HUES6 (cell line): ENCODE measurements around the gene HINT1.
"Not testable (repeated sequence)": the region's sequence is repeated elsewhere in the genome, so short reads cannot be mapped to it uniquely, and the experiment has no call there.

ENCODE experiments used
- H3K27ac ChIP-seq: 2 replicates; pipeline ENCODE4 v1.7.0; 2013; ENCODE audit warnings: low read depth, mild to moderate bottlenecking, low read length, inconsistent platforms
- H3K27me3 ChIP-seq: 2 replicates; pipeline ENCODE4 v1.6.1; 2013; ENCODE audit warnings: low read length; ENCODE audit not compliant: control insufficient read depth, insufficient read depth
- H3K36me3 ChIP-seq: 2 replicates; pipeline ENCODE4 v1.6.1; 2013; ENCODE audit warnings: low read length; ENCODE audit not compliant: control insufficient read depth, insufficient read depth
- H3K4me1 ChIP-seq: 2 replicates; pipeline ENCODE4 v1.6.1; 2013; ENCODE audit warnings: low read length; ENCODE audit not compliant: control insufficient read depth, insufficient read depth
- H3K4me3 ChIP-seq: 2 replicates; pipeline ENCODE4 v1.5.1; 2013; ENCODE audit warnings: low read depth, low read length
- H3K9ac ChIP-seq: one replicate; pipeline ENCODE4 v1.6.1; 2013; ENCODE audit warnings: mild to moderate bottlenecking, low read length
- H3K9me3 ChIP-seq: 2 replicates; pipeline ENCODE4 v1.6.1; 2013; ENCODE audit warnings: low read depth, low read length; ENCODE audit not compliant: control insufficient read depth, insufficient read depth

HINT1 gene

GRCh38 chr5:131148835-131149234 is 16.2 kb downstream of the HINT1 start:
- no peaks in the 10 kb centered on the region for H3K4me1 ChIP-seq
- no peak overlapping the region for H3K9ac ChIP-seq
- H3K4me3 ChIP-seq = no peak overlapping the region
- no peak overlapping the region for H3K27ac ChIP-seq
- H3K9me3 ChIP-seq = no peaks in the 10 kb centered on the region
- H3K27me3 ChIP-seq = no peaks in the 10 kb centered on the region
- H3K36me3 ChIP-seq = no peaks in the 10 kb centered on the region

- Histone ChIP-seq H3K4me3 (no peak overlapping the region), H3K4me1 (no peaks in the 10 kb centered on the region), H3K27ac (no peak overlapping the region), H3K27me3 (no peaks in the 10 kb centered on the region), H3K36me3 (no peaks in the 10 kb centered on the region), H3K9me3 (no peaks in the 10 kb centered on the region), H3K9ac (no peak overlapping the region)
Measured at GRCh38 chr5:131147258-131147657, 17.8 kb downstream of the HINT1 start.

GRCh38 chr5:131142970-131143617 is 22.0 kb downstream of the HINT1 start:
- no peak overlapping the region for H3K27ac ChIP-seq
- peaks cover 14% of the 10 kb centered on the region for H3K9me3 ChIP-seq
- H3K27me3 ChIP-seq = no peaks in the 10 kb centered on the region
- no peak overlapping the region for H3K9ac ChIP-seq
- no peaks in the 10 kb centered on the region for H3K36me3 ChIP-seq
- H3K4me3 ChIP-seq = no peak overlapping the region
- H3K4me1 ChIP-seq = no peaks in the 10 kb centered on the region

DNA sequence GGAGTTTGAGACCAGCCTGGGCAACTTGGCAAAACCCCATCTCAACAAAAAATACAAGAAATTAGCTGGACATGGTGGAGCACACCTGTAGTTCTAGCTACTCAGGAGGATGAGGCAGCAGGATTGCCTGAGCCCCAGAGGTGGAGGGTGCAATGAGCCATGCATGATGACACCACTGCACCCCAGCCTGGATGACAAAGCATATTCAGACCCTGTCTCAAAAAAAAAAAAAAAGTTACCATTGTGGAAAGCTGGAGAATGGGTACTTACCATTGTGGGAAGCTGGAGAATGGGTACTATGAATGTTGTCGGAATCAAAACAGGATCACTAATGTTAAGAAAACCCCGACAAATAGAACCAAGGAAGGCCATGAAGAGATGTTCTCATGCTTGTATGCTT is 25.7 kb downstream of the HINT1 start:
- no peak overlapping the region for H3K27ac ChIP-seq
- H3K4me3 ChIP-seq = no peak overlapping the region
- H3K9me3 ChIP-seq = peaks cover 14% of the 10 kb centered on the region
- H3K9ac ChIP-seq = no peak overlapping the region
- no peaks in the 10 kb centered on the region for H3K36me3 ChIP-seq
- no peaks in the 10 kb centered on the region for H3K4me1 ChIP-seq
- no peaks in the 10 kb centered on the region for H3K27me3 ChIP-seq

- not testable (repeated sequence) for H3K4me1 ChIP-seq, H3K4me3 ChIP-seq, H3K36me3 ChIP-seq, H3K27ac ChIP-seq, H3K27me3 ChIP-seq, H3K9ac ChIP-seq
- H3K9me3 ChIP-seq = peaks cover 14% of the 10 kb centered on the region
Measured at GRCh38 chr5:131138406-131138805, 26.6 kb downstream of the HINT1 start.

DNA sequence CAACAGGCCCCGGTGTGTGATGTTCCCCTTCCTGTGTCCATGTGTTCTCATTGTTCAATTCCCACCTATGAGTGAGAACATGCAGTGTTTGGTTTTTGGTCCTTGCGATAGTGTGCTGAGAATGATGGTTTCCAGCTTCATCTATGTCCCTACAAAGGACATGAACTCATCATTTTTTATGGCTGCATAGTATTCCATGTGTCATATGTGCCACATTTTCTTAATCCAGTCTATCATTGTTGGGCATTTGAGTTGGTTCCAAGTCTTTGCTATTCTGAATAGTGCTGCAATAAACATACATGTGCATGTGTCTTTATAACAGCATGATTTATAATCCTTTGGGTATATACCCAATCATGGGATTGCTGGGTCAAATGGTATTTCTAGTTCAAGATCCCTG is 32.0 kb downstream of the HINT1 start:
- H3K27me3 ChIP-seq, H3K9ac ChIP-seq, H3K4me3 ChIP-seq: not testable (repeated sequence)

DNA sequence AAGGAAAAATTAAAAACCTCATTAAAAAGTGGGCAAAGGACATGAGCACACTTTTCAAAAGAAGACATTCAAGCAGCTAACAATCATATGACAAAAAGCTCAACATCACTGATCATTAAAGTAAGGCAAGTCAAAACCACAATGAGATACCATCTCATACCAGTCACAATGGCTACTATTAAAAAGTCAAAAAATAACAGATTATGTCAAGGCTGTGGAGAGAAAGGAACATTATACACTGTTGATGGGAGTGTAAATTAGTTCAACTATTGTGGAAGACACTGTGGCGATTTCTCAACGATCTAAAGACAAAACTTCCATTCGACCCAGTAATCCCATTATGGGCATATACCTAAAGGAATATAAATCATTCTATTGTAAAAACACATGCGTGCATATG is 35.8 kb downstream of the HINT1 start:
- Histone ChIP-seq H3K4me3 (no peak overlapping the region), H3K9ac (no peak overlapping the region), H3K27ac (no peak overlapping the region), H3K36me3 (no peaks in the 10 kb centered on the region), H3K9me3 (peaks cover 28% of the 10 kb centered on the region), H3K4me1 (no peaks in the 10 kb centered on the region), H3K27me3 (no peaks in the 10 kb centered on the region)

More for the DNA sequence above, 32.0 kb downstream of the HINT1 start:
- not testable (repeated sequence) for H3K36me3 ChIP-seq, H3K9me3 ChIP-seq, H3K4me1 ChIP-seq, H3K27ac ChIP-seq

GRCh38 chr5:131127244-131127643 is 37.8 kb downstream of the HINT1 start:
- not testable (repeated sequence) for H3K27ac ChIP-seq, H3K36me3 ChIP-seq, H3K9ac ChIP-seq, H3K4me1 ChIP-seq, H3K4me3 ChIP-seq, H3K27me3 ChIP-seq
- peaks cover 36% of the 10 kb centered on the region for H3K9me3 ChIP-seq

- H3K9ac ChIP-seq = no peak overlapping the region
- no peaks in the 10 kb centered on the region for H3K36me3 ChIP-seq
- no peak overlapping the region for H3K4me3 ChIP-seq
- no peaks in the 10 kb centered on the region for H3K27me3 ChIP-seq
- H3K27ac ChIP-seq = no peak overlapping the region
- H3K4me1 ChIP-seq = 0 out of 2 replicates have a peak, but pooled peaks cover 4% of the 10 kb centered on the region
- H3K9me3 ChIP-seq = no peaks in the 10 kb centered on the region
Measured at GRCh38 chr5:131114754-131115153, 50.3 kb downstream of the HINT1 start.

DNA sequence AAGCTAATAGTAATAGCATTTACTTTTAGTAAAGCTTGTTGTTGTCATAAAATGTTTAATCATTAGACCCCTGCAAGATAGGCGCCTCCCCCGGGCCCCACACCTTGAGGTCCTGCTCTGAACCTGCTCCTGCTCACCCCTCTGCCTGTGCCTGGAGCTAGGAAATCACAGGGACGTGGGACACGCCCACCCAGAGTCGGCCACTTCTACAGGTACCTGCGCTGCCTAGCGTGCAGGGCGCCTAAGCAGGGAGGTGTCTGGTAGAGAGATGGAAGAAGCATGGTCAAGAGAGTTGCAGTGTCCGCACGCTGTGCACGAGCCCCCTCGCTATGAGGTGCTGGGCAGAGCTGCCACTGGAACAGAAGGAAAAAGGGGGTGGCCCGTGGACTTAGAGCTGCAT is 52.6 kb downstream of the HINT1 start:
- Histone ChIP-seq H3K27ac (no peak overlapping the region), H3K36me3 (no peaks in the 10 kb centered on the region), H3K4me1 (0 out of 2 replicates have a peak, but pooled peaks cover 4% of the 10 kb centered on the region), H3K4me3 (no peak overlapping the region), H3K9ac (no peak overlapping the region), H3K27me3 (no peaks in the 10 kb centered on the region), H3K9me3 (no peaks in the 10 kb centered on the region)

GRCh38 chr5:131110256-131110594 is 54.8 kb downstream of the HINT1 start:
- Histone ChIP-seq H3K4me1 (0 out of 2 replicates have a peak, but pooled peaks cover 4% of the 10 kb centered on the region), H3K36me3 (no peaks in the 10 kb centered on the region), H3K9me3 (no peaks in the 10 kb centered on the region), H3K4me3 (no peak overlapping the region), H3K27ac (no peak overlapping the region), H3K9ac (no peak overlapping the region), H3K27me3 (no peaks in the 10 kb centered on the region)
